Measurements from ENCODE around the gene EXOC2.
"Not testable (repeated sequence)": the region's sequence is repeated elsewhere in the genome, so short reads cannot be mapped to it uniquely, and the experiment has no call there.

EXOC2 gene

GRCh38 chr6:609905-610304, 83.0 kb downstream of the EXOC2 start:
- no peak for TF ChIP-seq ZNF8 (CRISPR knock-in tag; IDR thresholded peaks at IDR 0.05)
- TF ChIP-seq ARNTL (CRISPR knock-in tag; IDR thresholded peaks at IDR 0.05; ENCODE audit: borderline replicate concordance, low read depth) = no peak
- no peak for TF ChIP-seq ZFP30 (CRISPR knock-in tag; IDR thresholded peaks at IDR 0.05)
- TF ChIP-seq ZNF70 (CRISPR knock-in tag; IDR thresholded peaks at IDR 0.05) = no peak
- no peak for TF ChIP-seq TSHZ2 (CRISPR knock-in tag; IDR thresholded peaks at IDR 0.05)
- TF ChIP-seq BACH2 (CRISPR knock-in tag; IDR thresholded peaks at IDR 0.05; ENCODE audit: borderline replicate concordance) = no peak
- TF ChIP-seq CSRNP3 (CRISPR knock-in tag; IDR thresholded peaks at IDR 0.05) = no peak
- no peak for TF ChIP-seq PPARA (CRISPR knock-in tag; IDR thresholded peaks at IDR 0.05; ENCODE audit: borderline replicate concordance)
- no peak for TF ChIP-seq ESRRG (CRISPR knock-in tag; IDR thresholded peaks at IDR 0.05)
- TF ChIP-seq ZNF565 (CRISPR knock-in tag; conservative IDR thresholded peaks at IDR 0.05; ENCODE audit: low read depth) = no peak
- TF ChIP-seq TCF4 (CRISPR knock-in tag; IDR thresholded peaks at IDR 0.05; ENCODE audit: borderline replicate concordance) = no peak
- TF ChIP-seq OSR1 (CRISPR knock-in tag; IDR thresholded peaks at IDR 0.05) = no peak
- TF ChIP-seq GLIS3 (CRISPR knock-in tag; IDR thresholded peaks at IDR 0.05) = no peak
- TF ChIP-seq CREB5 (CRISPR knock-in tag; IDR thresholded peaks at IDR 0.05; ENCODE audit: low read depth) = no peak
- no peak for TF ChIP-seq PATZ1 (CRISPR knock-in tag; IDR thresholded peaks at IDR 0.05; ENCODE audit: borderline replicate concordance)
- ATAC-seq = no peak

- no peak for ATAC-seq
- TF ChIP-seq SNAI2 (CRISPR knock-in tag; IDR thresholded peaks at IDR 0.05) = no peak
- TF ChIP-seq TOX (CRISPR knock-in tag; IDR thresholded peaks at IDR 0.05; ENCODE audit: borderline replicate concordance) = no peak
- no peak for TF ChIP-seq CSDC2 (CRISPR knock-in tag; IDR thresholded peaks at IDR 0.05)
- no peak for TF ChIP-seq OSR1 (CRISPR knock-in tag; IDR thresholded peaks at IDR 0.05)
- no peak for TF ChIP-seq ARNTL (CRISPR knock-in tag; IDR thresholded peaks at IDR 0.05; ENCODE audit: borderline replicate concordance, low read depth)
- TF ChIP-seq ESRRG (CRISPR knock-in tag; IDR thresholded peaks at IDR 0.05) = no peak
- TF ChIP-seq ZC3H10 (CRISPR knock-in tag; IDR thresholded peaks at IDR 0.05) = no peak
- TF ChIP-seq TSHZ2 (CRISPR knock-in tag; IDR thresholded peaks at IDR 0.05) = no peak
- no peak for TF ChIP-seq RARB (CRISPR knock-in tag; IDR thresholded peaks at IDR 0.05)
- TF ChIP-seq ZNF565 (CRISPR knock-in tag; conservative IDR thresholded peaks at IDR 0.05; ENCODE audit: low read depth) = no peak
Observed at GRCh38 chr6:606829-607379, 86.0 kb downstream of the EXOC2 start.

- ATAC-seq = not testable (repeated sequence)
Observed at GRCh38 chr6:605895-606294, 87.0 kb downstream of the EXOC2 start.

Measured in SK-N-SH treated with all-trans-retinoic acid at 6 μM for 48 hours (cell line).